Mammary epithelial cell (primary cell): ENCODE results near the gene MAPK10.

Source experiments
- EZH2 ChIP-seq: IDR thresholded peaks from 2 replicates; pipeline ENCODE4 v1.6.1; 2012; ENCODE audit warnings: low read length, inconsistent platforms, borderline replicate concordance
- TF ChIP-seq, protein P1 (sequence below), 2 donors: IDR thresholded peaks in 1 of 2; conservative IDR thresholded peaks in 1 of 2; 2 replicates each; pipeline ENCODE4 v1.5.1; 2011 to 2012; ENCODE audit warnings: inconsistent platforms in 2 of 2, low read length in 2 of 2, mild to moderate bottlenecking in 2 of 2, control low read depth in 1 of 2, low read depth in 1 of 2; ENCODE audit not compliant: insufficient read depth in 1 of 2; ENCODE audit errors: extremely low read depth in 1 of 2

GRCh38 chr4:86089053-86089452 lies 270.8 kb downstream of the MAPK10 start:
- TF ChIP-seq, protein P1, sequence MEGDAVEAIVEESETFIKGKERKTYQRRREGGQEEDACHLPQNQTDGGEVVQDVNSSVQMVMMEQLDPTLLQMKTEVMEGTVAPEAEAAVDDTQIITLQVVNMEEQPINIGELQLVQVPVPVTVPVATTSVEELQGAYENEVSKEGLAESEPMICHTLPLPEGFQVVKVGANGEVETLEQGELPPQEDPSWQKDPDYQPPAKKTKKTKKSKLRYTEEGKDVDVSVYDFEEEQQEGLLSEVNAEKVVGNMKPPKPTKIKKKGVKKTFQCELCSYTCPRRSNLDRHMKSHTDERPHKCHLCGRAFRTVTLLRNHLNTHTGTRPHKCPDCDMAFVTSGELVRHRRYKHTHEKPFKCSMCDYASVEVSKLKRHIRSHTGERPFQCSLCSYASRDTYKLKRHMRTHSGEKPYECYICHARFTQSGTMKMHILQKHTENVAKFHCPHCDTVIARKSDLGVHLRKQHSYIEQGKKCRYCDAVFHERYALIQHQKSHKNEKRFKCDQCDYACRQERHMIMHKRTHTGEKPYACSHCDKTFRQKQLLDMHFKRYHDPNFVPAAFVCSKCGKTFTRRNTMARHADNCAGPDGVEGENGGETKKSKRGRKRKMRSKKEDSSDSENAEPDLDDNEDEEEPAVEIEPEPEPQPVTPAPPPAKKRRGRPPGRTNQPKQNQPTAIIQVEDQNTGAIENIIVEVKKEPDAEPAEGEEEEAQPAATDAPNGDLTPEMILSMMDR (conservative IDR thresholded peaks at IDR 0.05 in 1 of 2, IDR thresholded peaks at IDR 0.05 in 1 of 2; ENCODE audit: extremely low read depth in 1 of 2, insufficient read depth in 1 of 2, low read depth in 1 of 2, low read length in 2 of 2): no peak
- TF ChIP-seq EZH2: no peak
